K562 (cell line): ENCODE results near the gene GIPC3. TPM values are rescaled to one million over a fixed set of nuclear protein-coding genes. Genes with fewer than 3 reads are reported as not detected.
A peak's percentile ranks its signal among the peaks of the same experiment; 100 is the strongest.

Experiments used
- ATAC-seq: fragments of 200-7000 bp; cut with Tn5 transposase; 3 replicates; pipeline ENCODE4 v1.9.1; 2020; ENCODE audit warnings: moderate library complexity
- BruUV-seq: library from RNA; stranded (reverse); fragments of 400-500 nt; replicated peaks from 2 replicates; lab custom pipeline; 2021; lab: Mats Ljungman, UMichigan
- CTCF ChIA-PET: fragments of 300-600 bp; formaldehyde crosslinking; extraction: SDS; loops from one replicate; lab custom pipeline; 2021; ENCODE audit warnings: low intra/inter-chr PET ratio; lab: Yijun Ruan, JAX
- POLR2A ChIA-PET: fragments of 300-600, 350-650 bp; sonication (Branson Sonifier 250); formaldehyde crosslinking; extraction: SDS; loops from one replicate; lab custom pipeline; 2021; ENCODE audit warnings: antibody characterized with exemption, inconsistent platforms; lab: Yijun Ruan, JAX
- DNase-seq, 4 experiments: peaks; one replicate each; pipeline versions ENCODE4 v3.0.0 to v3.0.0-alpha.2; 2011 to 2018; ENCODE audit warnings: low spot score in 3 of 4, mixed read lengths in 3 of 4; ENCODE audit errors: extremely low read depth in 1 of 4
- FAIRE-seq: peaks from 2 replicates; lab custom pipeline; 2011; peaks lifted over from hg19 to GRCh38; lab: Jason Lieb, UNC
- H2AFZ ChIP-seq: 2 replicates; pipeline ENCODE4 v1.6.0; 2011; ENCODE audit warnings: low read depth, low read length, control low read depth, inconsistent platforms
- H3K27ac ChIP-seq: fragments of 200-600 bp; 3 replicates; pipeline ENCODE4 v1.8.0; 2011; ENCODE audit warnings: low read depth, mild to moderate bottlenecking, control low read depth, inconsistent platforms, low read length, moderate library complexity, mixed read lengths; ENCODE audit errors: extremely low read depth
- H3K27me3 ChIP-seq, 2 experiments: fragments of 300-600 bp in 1 of 2; 2 replicates in 1 of 2; 3 replicates in 1 of 2; pipeline versions ENCODE4 v1.6.0 to v1.8.0; 2011; ENCODE audit warnings: inconsistent platforms in 2 of 2, low read length in 2 of 2, mild to moderate bottlenecking in 1 of 2, mixed read lengths in 1 of 2, moderate library complexity in 1 of 2; ENCODE audit not compliant: control insufficient read depth in 2 of 2, insufficient read depth in 2 of 2
- H3K36me3 ChIP-seq: fragments of 300-600 bp; 3 replicates; pipeline ENCODE4 v1.8.0; 2011; ENCODE audit warnings: mild to moderate bottlenecking, low read length, inconsistent platforms; ENCODE audit not compliant: control insufficient read depth, insufficient read depth
- H3K4me1 ChIP-seq, 2 experiments: fragments of 200-600 bp in 1 of 2; replicated peaks in 1 of 2; 2 replicates in 1 of 2; 3 replicates in 1 of 2; pipeline versions ENCODE4 v1.5.1 to v1.8.0; 2011; ENCODE audit warnings: inconsistent platforms in 2 of 2, low read length in 2 of 2, mild to moderate bottlenecking in 1 of 2, mixed read lengths in 1 of 2, moderate library complexity in 1 of 2; ENCODE audit not compliant: control insufficient read depth in 2 of 2, insufficient read depth in 2 of 2
- H3K4me2 ChIP-seq: 2 replicates; pipeline ENCODE4 v1.6.1; 2011; ENCODE audit warnings: low read length, control low read depth, inconsistent platforms, mixed read lengths; ENCODE audit not compliant: insufficient read depth
- H3K4me3 ChIP-seq: fragments of 200-600 bp; sonication (generic), shearing (Covaris generic); 2 replicates; pipeline ENCODE4 v1.5.1; 2016; ENCODE audit warnings: control low read depth, inconsistent platforms
- H3K79me2 ChIP-seq: fragments of 200-600 bp; 3 replicates; pipeline ENCODE4 v1.8.0; 2011; ENCODE audit warnings: low read length, inconsistent platforms; ENCODE audit not compliant: control insufficient read depth, insufficient read depth
- H3K9ac ChIP-seq, 2 experiments: 2 replicates each; pipeline versions ENCODE4 v1.6.0 to v1.6.1; 2011; ENCODE audit warnings: low read depth in 2 of 2, low read length in 2 of 2, control low read depth in 1 of 2, inconsistent platforms in 1 of 2, mild to moderate bottlenecking in 1 of 2, mixed read lengths in 1 of 2; ENCODE audit not compliant: insufficient read depth in 1 of 2
- H3K9me1 ChIP-seq: one replicate; pipeline ENCODE4 v1.6.0; 2011; ENCODE audit warnings: inconsistent platforms, mild to moderate bottlenecking, low read length, moderate library complexity; ENCODE audit not compliant: control insufficient read depth, insufficient read depth
- H3K9me3 ChIP-seq: replicated peaks from 2 replicates; pipeline ENCODE4 v1.5.1; 2011; ENCODE audit warnings: low read depth, low read length, inconsistent platforms; ENCODE audit not compliant: control insufficient read depth, insufficient read depth
- H4K20me1 ChIP-seq: replicated peaks from 2 replicates; pipeline ENCODE4 v1.6.1; 2011; ENCODE audit warnings: low read length, inconsistent platforms, mixed read lengths; ENCODE audit not compliant: control insufficient read depth, insufficient read depth
- POLR2G ChIP-seq: fragments of 200-400 bp; formaldehyde crosslinking; IDR thresholded peaks from 2 replicates; pipeline ENCODE4 v1.6.1; 2017; ENCODE audit warnings: low read depth, mild to moderate bottlenecking, antibody characterized with exemption, low read length, moderate library complexity
- WGBS: fragments of 100-300 bp; shearing (Covaris generic); methylation state at CpG from one replicate; pipeline ENCODE4 v1.1.6; 2016; ENCODE audit warnings: low coverage, mixed read lengths; ENCODE audit not compliant: insufficient coverage; ENCODE audit errors: missing lambda C conversion rate; 5-methylcytosine and 5-hydroxymethylcytosine counted together
- in situ Hi-C: fragments of 300-500 bp; cut with MboI; formaldehyde crosslinking; loops from 4 replicates; pipeline ENCODE4 v1.15.0; 2018; ENCODE audit warnings: inconsistent platforms, mixed read lengths
- intact Hi-C: fragments of 100-400 bp; cut with micrococcal nuclease; formaldehyde crosslinking; loops from 2 replicates; pipeline ENCODE4 v1.14.2; 2022
- polyA plus RNA-seq, 8 experiments: library from polyadenylated mRNA; depleted of rRNA in 4 of 8; stranded (reverse) in 5 of 8; unstranded in 3 of 8; fragments of >200 nt; fragmentation: Nextera tagmentation in 2 of 8; fragmentation: Illumina TruSeq in 1 of 8; extraction: Ambion mirVana in 2 of 8; extraction: Trizol in 1 of 8; gene quantifications; 2 replicates each; pipeline versions ENCODE4 v1.2.1 to v1.2.3, GENCODE V29; 2011 to 2014; ENCODE audit warnings: inconsistent platforms in 1 of 8, missing spikeins in 1 of 8
- total RNA-seq, 7 experiments: library from RNA; depleted of rRNA in 6 of 7; stranded (reverse); fragments of >200 nt in 6 of 7; fragmentation: Illumina TruSeq in 2 of 7; extraction: Trizol in 2 of 7; gene quantifications; 2 replicates each; pipeline versions ENCODE4 v1.2.1 to v1.2.3, GENCODE V29; 2011 to 2021; ENCODE audit warnings: low replicate concordance in 1 of 7
- TF ChIP-seq, protein P1 (sequence below), 3 experiments: fragments of 200-800 bp in 1 of 3; sonication (Bioruptor generic) in 1 of 3; sonication (generic) in 1 of 3; formaldehyde crosslinking in 1 of 3; IDR thresholded peaks; 2 replicates each; pipeline versions ENCODE4 v1.6.1 to v1.8.0; 2016 to 2022; ENCODE audit warnings: mild to moderate bottlenecking in 2 of 3, missing compliant biosample characterization in 2 of 3, missing genetic modification characterization in 2 of 3, missing genetic modification reagents in 1 of 3
- TF ChIP-seq, protein P2 (sequence below): fragments of 250-450 bp; sonication (Bioruptor Pico); IDR thresholded peaks from 2 replicates; pipeline ENCODE4 v1.5.0; 2021; ENCODE audit warnings: mild to moderate bottlenecking, moderate library complexity

The GIPC3 gene
- total and polyA plus RNA-seq, 9 of the 15 experiments (the other 6 are each of a cell fraction or from before 2014, with no cell fraction given): 0.03 to 3.6 (median 1.5) TPM; not detected in 1

DNA sequence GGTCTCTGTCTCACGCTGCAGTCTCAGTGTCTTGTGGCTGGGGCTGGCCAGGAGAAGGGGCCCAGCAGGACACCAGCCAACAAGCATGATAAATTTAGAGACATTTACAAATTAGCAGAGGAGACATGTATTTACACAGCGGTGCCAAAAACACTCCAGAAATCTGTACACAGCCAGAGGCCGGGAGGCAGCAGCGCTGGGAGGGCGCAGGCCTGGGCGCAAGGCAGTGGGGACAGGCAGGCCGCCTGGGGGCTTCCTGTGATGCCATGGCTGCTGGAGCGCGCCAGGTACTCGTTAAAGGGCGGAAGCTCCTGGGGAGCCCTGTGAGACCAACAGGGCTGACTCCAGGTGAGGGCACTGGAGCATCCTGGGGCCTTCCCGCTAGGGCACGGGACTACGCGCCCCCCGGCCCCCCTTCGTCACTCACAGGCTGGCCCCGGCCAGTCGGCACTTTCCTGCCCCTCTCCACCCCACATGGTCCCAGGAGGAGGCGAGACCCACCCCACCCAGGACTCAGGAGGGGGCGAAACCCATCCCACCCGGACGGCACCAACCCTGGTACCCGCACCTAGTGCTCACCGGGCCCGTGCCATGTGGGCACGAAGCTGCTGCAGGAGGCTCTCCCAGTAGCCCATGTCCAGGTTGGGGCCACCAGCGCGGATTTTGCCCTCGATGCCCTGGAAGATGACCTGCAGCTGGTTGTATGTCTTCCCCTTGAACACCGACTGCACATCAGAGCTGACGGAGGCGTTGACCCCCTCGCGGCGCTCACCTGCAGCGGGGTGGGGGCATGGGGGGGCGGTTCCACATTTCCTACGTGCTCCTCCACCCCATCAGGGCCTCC lies 28.8 kb downstream of the GIPC3 start:
- H3K4me1 ChIP-seq: peaks cover 17 to 89% of the 10 kb centered on the region in 2 experiments
- no peaks in the 10 kb centered on the region; the same call in 1 of the 2 replicates for H3K9me3 ChIP-seq
- H3K9me1 ChIP-seq: no peaks in the 10 kb centered on the region
- H4K20me1 ChIP-seq: no peaks in the 10 kb centered on the region
- H3K36me3 ChIP-seq: peaks cover 79% of the 10 kb centered on the region
- no peaks in the 10 kb centered on the region for H3K27me3 ChIP-seq
- no peak overlapping the region for H2AFZ ChIP-seq
- peak overlapping the region; percentile 72; the same call in 1 of the 3 replicates for H3K27ac ChIP-seq
- no peak overlapping the region for H3K4me3 ChIP-seq
- in situ Hi-C loops: no loop called here
- intact Hi-C loops: no loop called here
- DNase-seq (no peak), ATAC-seq (no peak), FAIRE-seq (no peak)
- H3K79me2 ChIP-seq: peaks cover 6% of the 10 kb centered on the region; the same call in 2 of the 3 replicates
- ChIA-PET CTCF (no interaction called here), POLR2A (interaction anchor here (0.6 kb wide), 1 partner anchor 28 kb away, joined by 4 read pairs; no protein-coding TSS in a partner anchor)
- H3K4me2 ChIP-seq: no peak overlapping the region
- 92% methylated on average over 13 of the region's 39 CpGs for WGBS
- BruUV-seq: no TSS peak
- peak overlapping the region in 1 of 2 experiments; percentile 70; a peak in 2 of 4 replicates for H3K9ac ChIP-seq
- TF ChIP-seq POLR2G: peak; percentile 73
- TF ChIP-seq, protein P1, sequence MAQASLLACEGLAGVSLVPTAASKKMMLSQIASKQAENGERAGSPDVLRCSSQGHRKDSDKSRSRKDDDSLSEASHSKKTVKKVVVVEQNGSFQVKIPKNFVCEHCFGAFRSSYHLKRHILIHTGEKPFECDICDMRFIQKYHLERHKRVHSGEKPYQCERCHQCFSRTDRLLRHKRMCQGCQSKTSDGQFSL (CRISPR knock-in tag; IDR thresholded peaks at IDR 0.05): 0 out of 2 replicates have a peak, but pooled peaks have one; percentile 39
- TF ChIP-seq, protein P1 (tag; IDR thresholded peaks at IDR 0.05): no peak
- TF ChIP-seq, protein P2, sequence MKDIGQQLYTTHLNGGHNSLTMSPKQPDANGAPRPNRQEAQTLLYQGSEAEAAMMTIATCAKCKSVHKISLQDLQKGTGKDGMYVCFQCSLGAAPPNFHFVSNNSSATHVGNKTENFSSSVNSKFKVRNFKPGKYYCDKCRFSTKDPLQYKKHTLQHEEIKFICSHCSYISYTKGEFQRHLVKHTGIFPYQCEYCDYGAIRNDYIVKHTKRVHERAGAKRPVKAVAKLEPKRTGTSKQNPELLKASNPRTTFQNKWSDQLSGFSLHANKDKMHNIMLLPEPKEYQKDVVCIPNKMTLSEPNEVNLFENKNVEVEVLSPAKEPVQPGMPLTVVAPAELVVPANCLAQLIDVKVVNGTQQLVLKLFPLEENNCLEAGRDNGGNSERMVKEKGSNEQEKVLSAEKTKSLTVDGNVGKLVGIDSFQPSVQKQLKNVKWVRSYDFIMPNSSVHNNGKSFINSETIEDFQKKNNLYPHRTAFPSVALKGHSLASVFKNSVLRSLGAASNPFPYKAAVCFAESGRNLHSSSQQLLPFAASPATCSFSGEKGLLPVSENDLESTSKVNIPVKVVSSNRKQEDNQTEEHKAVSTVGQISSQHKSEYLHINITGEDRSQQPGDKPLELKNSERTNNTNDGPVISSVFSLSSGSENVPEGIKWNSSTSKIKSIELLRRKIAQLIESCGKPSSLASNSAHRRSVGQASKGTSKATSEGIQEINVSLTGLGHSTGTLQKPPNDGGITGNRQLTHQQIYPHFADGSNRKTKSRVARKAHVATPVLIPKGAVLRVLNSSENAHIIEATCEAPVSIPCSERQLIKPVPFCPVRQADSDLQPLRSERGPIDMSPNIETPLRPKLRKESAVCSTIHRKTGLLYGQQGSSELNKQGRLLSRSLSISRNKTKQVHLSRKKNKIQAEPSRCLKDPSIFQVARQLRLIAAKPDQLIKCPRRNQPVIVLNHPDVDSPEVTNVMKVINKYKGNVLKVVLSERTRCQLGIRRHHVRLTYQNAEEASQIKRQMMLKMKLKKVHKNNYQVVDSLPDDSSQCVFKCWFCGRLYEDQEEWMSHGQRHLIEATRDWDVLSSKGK (CRISPR knock-in tag): no peak
